HG02763 (cell line): ENCODE data around the gene BEAN1.

Experiments
- ATAC-seq: cut with Tn5 transposase; IDR thresholded peaks from one replicate; pipeline ENCODE4 v1.9.1; 2021; ENCODE audit warnings: mild to moderate bottlenecking, moderate library complexity; ENCODE audit not compliant: unreplicated experiment

BEAN1 gene

DNA sequence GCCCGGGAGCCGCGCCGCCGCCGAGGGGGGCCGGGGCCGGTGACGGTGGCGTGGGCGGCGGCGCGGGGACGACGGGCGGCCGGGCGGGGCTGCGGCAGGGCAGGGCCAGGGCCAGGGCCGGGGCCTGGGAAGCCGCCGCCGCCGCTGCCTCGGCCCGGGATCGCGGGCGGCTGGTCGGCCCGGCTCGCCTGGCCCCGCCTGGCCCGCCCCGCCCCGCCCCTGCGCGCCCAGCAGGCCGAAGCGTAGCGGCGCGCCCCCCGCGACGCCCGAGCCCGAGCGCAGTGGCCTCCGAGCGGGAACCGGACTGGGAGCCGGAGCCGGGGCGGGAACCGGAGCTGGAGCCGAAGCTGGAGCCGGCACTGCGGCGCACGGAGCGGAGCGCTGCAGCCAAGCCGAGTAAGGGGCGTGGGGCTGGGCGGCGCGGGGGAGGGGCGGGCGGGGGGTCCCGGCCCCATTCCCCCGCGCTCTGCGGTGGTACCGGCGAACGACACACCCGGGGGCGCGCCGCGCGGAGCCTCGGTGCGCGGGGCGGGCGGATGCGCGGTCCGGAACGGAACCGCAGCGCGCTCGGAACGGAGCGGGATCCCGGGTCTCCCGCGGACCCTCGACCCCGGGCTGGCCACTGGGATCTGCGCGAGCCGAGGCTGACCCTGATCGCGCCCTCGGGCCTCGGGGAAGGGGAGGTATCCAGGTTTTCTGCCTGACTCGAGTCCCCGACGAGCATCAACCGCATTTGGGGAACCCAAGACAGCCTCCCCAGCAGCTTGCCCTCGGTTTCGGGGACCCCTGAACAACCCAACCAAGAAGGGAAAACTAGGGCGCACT is at the start of gene BEAN1:
Gene BEAN1, plus strand, starts transcription at position 260 of the 825 bp plus-strand sequence. CDS start 10,382 bp downstream, outside the sequence.
- no peak for ATAC-seq

GRCh38 chr16:66377324-66377723 is 49.8 kb upstream of the BEAN1 start:
- no peak for ATAC-seq

DNA sequence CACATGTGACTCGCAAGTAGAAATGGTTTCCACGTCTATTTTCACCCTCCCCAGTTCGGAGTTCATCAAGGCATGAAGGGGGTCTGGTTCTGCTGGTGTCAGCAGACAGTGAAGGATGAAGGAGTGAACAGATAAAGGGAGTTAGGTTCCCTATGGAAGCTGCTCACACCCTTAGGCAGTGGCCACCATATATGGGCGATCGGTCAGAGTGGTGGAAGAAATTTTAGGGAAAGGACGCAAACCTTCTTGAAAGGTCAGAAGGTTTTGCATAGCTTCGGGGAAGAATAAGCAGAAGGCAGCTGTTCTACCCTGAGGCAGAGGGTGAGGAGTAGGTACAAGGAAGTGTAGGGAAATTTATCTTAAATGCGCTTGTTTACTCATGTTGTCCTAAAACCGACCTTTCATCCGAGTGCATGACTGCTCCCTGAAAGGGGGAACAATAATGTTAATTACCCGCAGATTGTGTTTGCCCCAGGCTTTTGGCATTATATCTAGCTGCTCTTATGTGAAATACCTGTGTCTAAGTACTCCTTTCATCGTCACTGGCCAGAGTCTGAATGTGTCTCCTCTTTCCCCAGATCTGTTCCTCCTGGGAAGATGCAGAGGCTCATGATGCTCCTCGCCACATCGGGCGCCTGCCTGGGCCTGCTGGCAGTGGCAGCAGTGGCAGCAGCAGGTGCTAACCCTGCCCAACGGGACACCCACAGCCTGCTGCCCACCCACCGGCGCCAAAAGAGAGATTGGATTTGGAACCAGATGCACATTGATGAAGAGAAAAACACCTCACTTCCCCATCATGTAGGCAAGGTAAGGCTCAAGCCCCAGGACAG is 48.1 kb upstream of the BEAN1 start:
- no peak for ATAC-seq

DNA sequence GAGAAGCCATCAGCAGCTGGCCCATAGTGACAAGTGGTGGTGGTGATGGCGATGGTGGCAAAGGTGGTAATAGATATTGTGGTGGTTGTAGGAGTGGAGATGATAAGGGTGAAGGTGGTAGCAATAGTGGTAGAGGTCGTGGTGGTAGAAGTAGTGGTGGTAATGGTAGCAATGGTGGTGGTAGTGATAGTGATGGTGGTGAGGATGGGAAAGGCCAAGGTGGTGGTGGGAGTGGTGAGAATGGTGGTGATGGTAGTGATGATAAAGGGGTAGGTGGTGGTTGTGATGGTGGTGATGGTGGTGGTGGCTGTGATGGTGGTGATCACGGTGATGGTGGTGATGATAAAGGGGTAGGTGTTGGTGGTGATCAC is 47.5 kb upstream of the BEAN1 start:
- no peak for ATAC-seq

- no peak for ATAC-seq
Measured at GRCh38 chr16:66380421-66380820, 46.7 kb upstream of the BEAN1 start.

DNA sequence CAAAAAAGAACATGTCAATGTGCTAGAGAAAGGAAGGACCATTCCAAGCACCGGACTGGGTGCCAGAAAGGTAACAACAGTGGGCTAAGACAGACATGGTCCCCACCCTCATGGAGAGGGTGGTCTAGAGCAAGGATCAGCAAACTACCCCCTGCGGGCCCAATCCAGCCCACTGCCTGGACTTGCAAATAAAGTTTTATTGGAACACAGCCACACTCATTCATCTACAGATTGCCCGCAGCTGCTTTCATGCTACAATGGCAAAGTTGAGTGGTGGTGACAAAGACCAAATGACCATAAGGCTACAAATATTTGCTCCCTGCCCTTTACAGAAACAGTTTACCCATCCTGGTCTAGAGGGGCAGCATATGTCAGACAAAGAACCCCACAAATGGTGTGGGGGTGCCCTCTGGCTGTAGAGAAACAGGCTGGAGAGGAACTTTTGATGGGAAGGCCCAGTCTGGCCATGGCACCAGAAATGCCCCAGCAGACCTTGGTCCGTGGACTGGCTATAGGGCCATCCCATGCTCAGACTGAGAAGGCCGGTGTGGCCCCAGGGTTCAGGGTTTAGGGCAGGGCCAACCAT is 45.4 kb upstream of the BEAN1 start:
- no peak for ATAC-seq

DNA sequence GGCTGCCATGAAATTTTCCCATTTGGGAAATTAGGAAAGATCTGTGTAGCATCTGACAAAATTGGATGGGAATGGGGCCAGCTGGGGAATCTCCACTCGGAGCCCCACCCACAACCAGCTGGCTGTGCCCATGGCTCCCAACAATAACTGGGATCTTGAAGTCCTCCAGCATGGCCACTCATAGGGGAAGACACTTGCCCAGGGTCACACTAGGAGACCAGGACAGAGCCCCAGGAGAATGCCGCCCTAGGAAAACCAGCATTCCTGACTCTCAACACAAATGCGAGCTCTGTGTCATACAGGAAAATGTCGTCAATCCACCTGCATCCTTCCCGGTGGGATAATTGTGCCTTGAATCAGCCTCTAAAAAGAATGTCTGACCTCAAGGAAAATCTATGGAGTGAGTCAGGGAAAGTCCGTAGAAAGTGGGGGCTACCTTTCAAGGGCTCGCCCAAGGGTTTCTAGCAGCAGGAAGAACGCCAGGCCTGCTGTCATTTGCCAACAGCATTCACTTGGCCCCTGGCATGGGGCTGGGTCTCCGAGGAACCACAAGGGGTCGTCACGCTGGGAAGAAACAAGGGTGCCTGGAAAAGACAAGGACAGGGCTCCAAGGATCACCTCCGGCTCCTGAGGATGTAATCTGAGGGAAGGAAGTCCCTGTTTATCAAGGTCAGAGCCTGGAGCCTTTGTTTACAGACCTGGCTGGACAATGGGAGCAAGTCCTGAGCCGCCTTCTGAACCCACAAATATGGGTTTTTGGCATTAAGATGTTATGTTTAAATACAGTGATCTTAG is 44.7 kb upstream of the BEAN1 start:
- ATAC-seq = no peak

DNA sequence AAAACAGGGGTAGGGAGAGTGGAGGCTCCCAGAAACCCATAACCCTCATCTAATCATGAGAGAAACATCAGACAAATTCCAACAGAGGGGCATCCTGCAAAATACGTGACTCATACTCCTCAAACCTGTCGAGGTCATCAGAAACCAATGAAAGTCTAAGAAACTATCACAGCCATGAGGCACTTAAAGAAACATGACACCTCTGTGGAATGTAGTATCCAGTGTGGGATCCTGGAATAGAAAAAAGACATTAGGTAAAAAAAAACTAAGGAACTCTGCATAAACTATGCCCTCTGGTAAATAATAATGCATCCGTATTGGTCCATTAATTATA is 44.2 kb upstream of the BEAN1 start:
- no peak for ATAC-seq

DNA sequence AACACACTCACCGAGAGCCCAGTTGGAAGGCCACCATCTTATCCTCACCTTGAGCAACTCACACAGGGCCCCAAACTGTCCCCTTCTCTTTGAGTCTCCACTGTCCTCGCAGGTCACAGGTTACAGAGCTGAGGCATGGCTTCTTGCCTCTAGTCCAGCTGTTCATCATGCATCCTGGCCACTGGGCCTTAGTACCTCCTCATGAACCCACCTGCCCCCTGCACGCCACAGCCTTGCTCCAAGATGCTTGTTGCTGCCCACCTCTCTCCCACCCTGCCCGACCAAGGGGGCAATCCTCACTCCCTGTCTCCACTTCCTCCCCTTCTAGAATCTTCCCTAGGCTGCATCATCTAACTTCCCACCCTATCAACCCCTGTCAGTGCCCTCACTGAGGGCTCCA is 43.5 kb upstream of the BEAN1 start:
- ATAC-seq = no peak

GRCh38 chr16:66385415-66385814 is 41.7 kb upstream of the BEAN1 start:
- ATAC-seq = no peak

DNA sequence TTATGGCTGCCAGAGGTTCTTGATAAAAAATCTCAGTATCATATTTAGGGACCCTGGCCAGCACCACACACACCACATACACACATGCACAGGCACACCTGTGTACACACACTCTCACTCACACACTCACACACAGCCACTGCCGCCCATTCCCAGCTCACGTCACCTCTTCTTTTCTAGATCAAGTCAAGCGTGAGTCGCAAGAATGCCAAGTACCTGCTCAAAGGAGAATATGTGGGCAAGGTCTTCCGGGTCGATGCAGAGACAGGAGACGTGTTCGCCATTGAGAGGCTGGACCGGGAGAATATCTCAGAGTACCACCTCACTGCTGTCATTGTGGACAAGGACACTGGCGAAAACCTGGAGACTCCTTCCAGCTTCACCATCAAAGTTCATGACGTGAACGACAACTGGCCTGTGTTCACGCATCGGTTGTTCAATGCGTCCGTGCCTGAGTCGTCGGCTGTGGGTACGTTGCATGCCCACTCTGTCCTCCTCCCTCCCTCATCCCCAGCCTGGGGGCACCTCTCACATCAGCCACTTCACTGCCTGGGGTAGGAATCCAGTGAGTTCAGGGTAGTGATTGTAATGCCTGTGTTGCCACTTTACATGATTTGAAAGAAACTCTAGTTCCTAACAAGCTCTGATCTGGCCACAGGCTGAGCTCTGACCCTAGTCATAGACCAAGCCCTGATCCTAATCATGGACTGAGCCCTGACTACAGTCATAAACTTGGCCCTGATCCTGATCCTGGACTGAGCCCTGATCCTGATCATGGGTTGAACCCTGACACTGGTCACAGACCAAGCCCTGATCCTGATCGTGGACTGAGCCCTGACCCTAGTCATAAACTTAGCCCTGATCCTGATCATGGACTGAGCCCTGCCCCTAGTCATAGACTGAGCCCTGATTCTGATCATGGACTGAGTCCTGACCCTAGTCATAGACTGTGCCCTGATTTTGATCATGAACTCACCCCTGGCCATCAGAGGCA is 40.2 kb upstream of the BEAN1 start:
- no peak for ATAC-seq

- ATAC-seq = no peak
Measured at GRCh38 chr16:66387817-66388332, 39.2 kb upstream of the BEAN1 start.

GRCh38 chr16:66388350-66389139 is 38.5 kb upstream of the BEAN1 start:
- ATAC-seq = no peak

- ATAC-seq = no peak
Measured at GRCh38 chr16:66389256-66390176, 37.6 kb upstream of the BEAN1 start.

DNA sequence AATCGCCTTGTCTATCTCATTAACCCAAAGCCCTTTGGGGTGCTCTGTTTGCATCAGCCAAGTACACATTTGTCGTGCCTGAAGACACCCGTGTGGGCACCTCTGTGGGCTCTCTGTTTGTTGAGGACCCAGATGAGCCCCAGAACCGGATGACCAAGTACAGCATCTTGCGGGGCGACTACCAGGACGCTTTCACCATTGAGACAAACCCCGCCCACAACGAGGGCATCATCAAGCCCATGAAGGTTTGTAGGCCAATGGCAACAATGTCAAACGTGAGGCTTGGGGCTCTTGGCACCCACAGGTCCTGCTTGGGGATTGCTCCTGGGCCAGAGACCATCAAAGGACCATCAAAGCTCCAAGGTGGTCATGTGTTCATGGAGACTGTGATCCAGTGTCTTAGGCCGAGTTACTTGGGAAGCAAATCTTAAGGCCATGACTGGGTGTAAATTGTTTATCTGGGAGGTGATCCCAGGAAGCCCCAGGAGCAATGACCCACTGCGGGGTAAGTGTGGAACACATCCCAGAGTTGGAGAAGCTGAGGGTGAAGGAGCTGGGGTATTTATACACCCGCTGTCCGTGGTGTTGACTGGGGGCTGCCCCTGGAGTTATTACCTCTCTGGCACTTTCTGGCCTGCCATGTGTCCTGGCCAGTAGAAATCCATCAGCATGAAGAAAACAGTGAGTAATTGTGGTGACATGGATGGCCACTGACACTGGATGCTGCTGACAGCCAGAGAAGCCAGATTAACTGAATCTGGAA is 36.6 kb upstream of the BEAN1 start:
- ATAC-seq = no peak

DNA sequence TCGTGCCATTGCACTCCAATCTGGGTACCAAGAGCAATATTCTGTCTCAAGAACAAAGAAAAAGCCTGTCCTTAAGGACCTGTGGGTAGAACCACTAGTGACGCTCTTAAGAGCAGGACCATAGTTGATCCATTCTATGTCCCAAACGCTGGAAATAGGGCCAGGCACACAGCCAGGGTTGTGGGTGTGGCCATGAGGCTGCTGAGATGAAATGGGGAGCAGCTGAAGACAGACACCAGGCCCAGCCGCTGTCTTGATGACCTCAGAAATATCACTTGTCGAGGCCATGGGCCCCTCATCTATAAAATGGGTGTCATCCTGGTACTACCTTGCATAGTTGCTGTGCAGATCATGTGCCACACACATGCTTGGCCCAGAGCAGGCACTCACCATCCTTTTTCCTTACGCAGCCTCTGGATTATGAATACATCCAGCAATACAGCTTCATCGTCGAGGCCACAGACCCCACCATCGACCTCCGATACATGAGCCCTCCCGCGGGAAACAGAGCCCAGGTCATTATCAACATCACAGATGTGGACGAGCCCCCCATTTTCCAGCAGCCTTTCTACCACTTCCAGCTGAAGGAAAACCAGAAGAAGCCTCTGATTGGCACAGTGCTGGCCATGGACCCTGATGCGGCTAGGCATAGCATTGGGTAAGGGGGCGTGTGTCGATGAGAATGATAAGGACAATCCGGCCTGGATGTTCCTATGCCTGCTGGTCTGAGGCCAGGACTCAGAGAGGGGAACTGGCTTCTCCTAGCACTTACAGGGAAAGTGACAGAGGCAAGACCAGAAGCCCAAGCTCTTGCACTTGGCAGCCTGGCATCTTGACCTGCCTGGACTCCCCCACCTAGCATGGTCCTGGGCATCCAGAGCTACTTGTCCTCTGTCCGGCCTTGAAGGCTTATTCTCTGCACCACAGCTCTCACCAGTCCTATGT is 35.1 kb upstream of the BEAN1 start:
- no peak for ATAC-seq
